Heart right ventricle (tissue), 16 donors: Measurements from ENCODE around the gene TOPBP1. TPM values are rescaled to one million over a fixed set of nuclear protein-coding genes. Genes with fewer than 3 reads are reported as not detected.
A peak's percentile ranks its signal among the peaks of the same experiment; 100 is the strongest.

Source experiments
- ATAC-seq, 8 donors: fragments of 200-7000 bp; cut with Tn5 transposase; one replicate each; pipeline ENCODE4 v1.9.1; 2020; ENCODE audit warnings: mild to moderate bottlenecking in 8 of 8, moderate library complexity in 8 of 8, moderate number of reproducible peaks in 1 of 8
- DNase-seq, 2 donors: peaks; one replicate each; pipeline ENCODE4 v3.0.0-alpha.2; 2020
- H3K27ac ChIP-seq, 10 donors: fragments of 200-600 bp; sonication (generic) in 2 of 10; one replicate each; pipeline versions ENCODE4 v1.5.0 to v1.8.0; 2020 to 2022; ENCODE audit warnings: mild to moderate bottlenecking in 3 of 10
- H3K27me3 ChIP-seq, 7 donors: fragments of 200-600 bp; one replicate each; pipeline ENCODE4 v1.8.0; 2021 to 2022; ENCODE audit warnings: mild to moderate bottlenecking in 2 of 7
- H3K36me3 ChIP-seq, 9 donors: fragments of 200-600 bp; sonication (generic) in 1 of 9; one replicate each; pipeline versions ENCODE4 v1.5.0 to v1.8.0; 2020 to 2022; ENCODE audit warnings: mild to moderate bottlenecking in 2 of 9
- H3K4me1 ChIP-seq, 9 donors: fragments of 200-600 bp; sonication (generic) in 1 of 9; one replicate each; pipeline versions ENCODE4 v1.5.0 to v1.8.0; 2020 to 2022; ENCODE audit warnings: mild to moderate bottlenecking in 4 of 9
- H3K4me3 ChIP-seq, 10 donors: fragments of 200-600 bp; sonication (generic) in 2 of 10; one replicate each; pipeline versions ENCODE4 v1.5.0 to v1.8.0; 2020 to 2022; ENCODE audit warnings: mild to moderate bottlenecking in 7 of 10, moderate library complexity in 2 of 10
- H3K9me3 ChIP-seq, 11 donors: fragments of 200-600 bp in 10 of 11; sonication (generic) in 2 of 11; one replicate each; pipeline versions ENCODE4 v1.5.0 to v1.8.0; 2013 to 2022; ENCODE audit warnings: mild to moderate bottlenecking in 2 of 11, control low read depth in 1 of 11, moderate library complexity in 1 of 11
- WGBS, 2 donors: extraction: QIAGEN DNeasy Blood & Tissue Kit; methylation state at CpG; one replicate each; pipeline ENCODE4 v1.1.7; 2013; ENCODE audit warnings: inconsistent platforms in 1 of 2; 5-methylcytosine and 5-hydroxymethylcytosine counted together
- intact Hi-C, 10 donors: fragments of 100-400 bp; cut with DNase I; formaldehyde crosslinking; loops; one replicate each; pipeline versions ENCODE4 v1.11.1 to v1.14.2; 2022
- polyA plus RNA-seq, 2 donors: library from polyadenylated mRNA; stranded (reverse); fragments of 200-250 nt; gene quantifications; one replicate each; pipeline ENCODE4 v1.2.3, GENCODE V29; 2013
- total RNA-seq, 10 donors: library from RNA; stranded (reverse); fragmentation: NEBNext Ultra II Directional in 3 of 10; extraction: Animal tissue kit (Norgen Biotek cat#: 25700) in 3 of 10; gene quantifications; one replicate each; pipeline versions ENCODE4 v1.2.1 to v1.2.4, GENCODE V29; 2021 to 2023
- TF ChIP-seq, protein P1 (sequence below), 9 donors: fragments of 200-600 bp; sonication (generic) in 2 of 9; IDR thresholded peaks; one replicate each; pipeline versions ENCODE4 v1.5.0 to v1.8.0; 2021 to 2022; ENCODE audit warnings: antibody characterized with exemption in 9 of 9, mild to moderate bottlenecking in 5 of 9, moderate library complexity in 1 of 9
- donor health status: Arrhythmogenic right ventricular cardiomyopathy.
- donor health status: ischemic (EF 13 %, LVEDD 7.1; RV severe dilation, severe dysfunction).
- donor health status: healthy with polysubstance abuse.
- donor health status: DM: no; HTN: yes; CAD: no.
- donor health status: DM: no; HTN: no; CAD: no.
- donor health status: ischemic (EF 25% LVEDD 6.9; RV normal size, moderate dysfunction).
- donor health status: ischemic (EF 25% LVEDD 5.7; RV mildly dilated, moderate dysfunction).
- donor health status: healthy.
- donor health status: DM: yes; HTN: yes; CAD: no.
- donor health status: Ischemic cardiomyopathy.
- donor health status: ischemic (EF 35%, LVEDD 5.7; RV mildly dilated, moderate dysfunction).
- donor health status: nonischemic (EF 11% LVEDD 7.7; RV severe dilation, severe dysfunction).
- donor health status: DM: yes; HTN: yes; CAD: no.
- donor health status: PGD.
- donor health status: ischemic (EF 29% LVEDD 5.4; RV normal size, mild dysfunction).
- donor health status: nonischemic (EF 23%, LVEDD 6.1; RV moderate dilation, normal function).

Gene TOPBP1
- total and polyA plus RNA-seq, 12 donors, result 5.7 to 11.8 (median 10.8) TPM

GRCh38 chr3:133663569-133664313 is 2.0 kb upstream of the TOPBP1 start:
- TF ChIP-seq, protein P1, sequence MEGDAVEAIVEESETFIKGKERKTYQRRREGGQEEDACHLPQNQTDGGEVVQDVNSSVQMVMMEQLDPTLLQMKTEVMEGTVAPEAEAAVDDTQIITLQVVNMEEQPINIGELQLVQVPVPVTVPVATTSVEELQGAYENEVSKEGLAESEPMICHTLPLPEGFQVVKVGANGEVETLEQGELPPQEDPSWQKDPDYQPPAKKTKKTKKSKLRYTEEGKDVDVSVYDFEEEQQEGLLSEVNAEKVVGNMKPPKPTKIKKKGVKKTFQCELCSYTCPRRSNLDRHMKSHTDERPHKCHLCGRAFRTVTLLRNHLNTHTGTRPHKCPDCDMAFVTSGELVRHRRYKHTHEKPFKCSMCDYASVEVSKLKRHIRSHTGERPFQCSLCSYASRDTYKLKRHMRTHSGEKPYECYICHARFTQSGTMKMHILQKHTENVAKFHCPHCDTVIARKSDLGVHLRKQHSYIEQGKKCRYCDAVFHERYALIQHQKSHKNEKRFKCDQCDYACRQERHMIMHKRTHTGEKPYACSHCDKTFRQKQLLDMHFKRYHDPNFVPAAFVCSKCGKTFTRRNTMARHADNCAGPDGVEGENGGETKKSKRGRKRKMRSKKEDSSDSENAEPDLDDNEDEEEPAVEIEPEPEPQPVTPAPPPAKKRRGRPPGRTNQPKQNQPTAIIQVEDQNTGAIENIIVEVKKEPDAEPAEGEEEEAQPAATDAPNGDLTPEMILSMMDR (IDR thresholded peaks at IDR 0.05), result peak; percentile 23 to 64 (median 57)

DNA sequence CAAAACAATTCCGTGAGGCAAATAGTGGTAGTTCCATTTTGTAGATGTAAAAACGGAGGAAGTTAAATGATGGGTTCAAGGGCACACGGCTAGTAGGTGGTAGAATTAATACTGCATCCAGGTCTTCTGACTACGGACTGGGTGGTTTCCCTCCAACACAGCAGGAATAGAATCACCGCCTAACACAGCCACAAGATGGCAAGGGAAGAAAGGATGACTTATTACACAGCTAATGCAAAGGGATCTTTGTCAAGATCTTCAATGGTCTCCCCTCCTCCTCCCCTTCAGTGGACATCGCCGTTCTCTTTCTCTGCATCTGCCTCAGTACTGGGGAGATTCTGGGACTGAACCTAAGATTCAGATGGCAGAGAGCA is 524 bp upstream of the TOPBP1 start:
- WGBS, 2 donors, result 8 to 13% methylated on average over 7 of the region's 7 CpGs
- no peak for DNase-seq
- Histone ChIP-seq H3K4me1 (peaks cover 0 to 30% (median 25%) of the 10 kb centered on the region in 9 donors), H3K36me3 (peaks cover 0 to 21% (median under 1%) of the 10 kb centered on the region in 9 donors), H3K4me3 (peak overlapping the region; percentile 45 to 91 (median 84)), H3K27me3 (no peaks in the 10 kb centered on the region), H3K27ac (peak overlapping the region; percentile 46 to 92 (median 85)), H3K9me3 (no peaks in the 10 kb centered on the region)
- intact Hi-C loops, result loop anchor here in 9 of 10 donors (5.0 to 10.0 kb wide), 9 partner anchors 85 to 825 kb away; partner anchors contain the start of genes SRPRB (in 4 of the 9), ANAPC13 (in 1 of the 9), CEP63 (in 1 of the 9) and RAB6B (in 1 of the 9)
- peak in 7 of 8 donors; percentile 58 to 72 (median 60) for ATAC-seq
- TF ChIP-seq, protein P1 (IDR thresholded peaks at IDR 0.05), result peak in 3 of 9 donors; percentile 20 to 27 (median 25)

More at GRCh38 chr3:133663569-133664313, 2.0 kb upstream of the TOPBP1 start:
- Histone ChIP-seq H3K4me3 (no peak overlapping the region), H3K9me3 (no peaks in the 10 kb centered on the region), H3K36me3 (peaks cover 0 to 6% (median 0%) of the 10 kb centered on the region in 9 donors), H3K27ac (no peak overlapping the region), H3K27me3 (no peaks in the 10 kb centered on the region), H3K4me1 (peaks cover 0 to 32% (median 25%) of the 10 kb centered on the region in 9 donors)
- no peak for DNase-seq
- 52 to 54% methylated on average over 7 of the region's 7 CpGs for WGBS, 2 donors
- ATAC-seq, result peak in 6 of 8 donors; percentile 28 to 75 (median 38)
- intact Hi-C loops, result loop anchor here in 9 of 10 donors (5.0 to 10.0 kb wide), 9 partner anchors 86 to 824 kb away; partner anchors contain the start of genes SRPRB (in 4 of the 9), ANAPC13 (in 1 of the 9), CEP63 (in 1 of the 9) and RAB6B (in 1 of the 9)

- WGBS, 2 donors, result 66 to 71% methylated on average over 2 of the region's 2 CpGs
- intact Hi-C loops, result loop anchor here in 9 of 10 donors (5.0 to 10.0 kb wide), 9 partner anchors 83 to 827 kb away; partner anchors contain the start of genes SRPRB (in 4 of the 9), ANAPC13 (in 1 of the 9), CEP63 (in 1 of the 9) and RAB6B (in 1 of the 9)
- no peak for DNase-seq
- TF ChIP-seq, protein P1 (IDR thresholded peaks at IDR 0.05), result no peak
- Histone ChIP-seq H3K9me3 (no peaks in the 10 kb centered on the region), H3K4me3 (no peak overlapping the region), H3K4me1 (peaks cover 0 to 30% (median 25%) of the 10 kb centered on the region in 9 donors), H3K27ac (no peak overlapping the region), H3K27me3 (no peaks in the 10 kb centered on the region), H3K36me3 (peaks cover 0 to 45% (median 18%) of the 10 kb centered on the region in 9 donors)
- no peak for ATAC-seq
Measured at GRCh38 chr3:133659806-133660205, 1.9 kb downstream of the TOPBP1 start.

GRCh38 chr3:133655731-133656515 is 5.8 kb downstream of the TOPBP1 start:
- no peak for ATAC-seq
- TF ChIP-seq, protein P1 (IDR thresholded peaks at IDR 0.05), result no peak
- peaks cover 0 to 11% (median 6%) of the 10 kb centered on the region in 9 donors for H3K4me1 ChIP-seq
- peaks cover 0 to 84% (median 33%) of the 10 kb centered on the region in 9 donors for H3K36me3 ChIP-seq
- no peak overlapping the region for H3K4me3 ChIP-seq
- no peak overlapping the region for H3K27ac ChIP-seq
- intact Hi-C loops, result no loop called here
- H3K27me3 ChIP-seq, result no peaks in the 10 kb centered on the region
- WGBS, 2 donors, result 90 to 91% methylated on average over 4 of the region's 4 CpGs
- no peak for DNase-seq
- H3K9me3 ChIP-seq, result no peaks in the 10 kb centered on the region
